ENCODE results near the gene KCNMA1. TPM values are rescaled to one million over a fixed set of nuclear protein-coding genes. Genes with fewer than 3 reads are reported as not detected.

Gene KCNMA1
- total RNA-seq, 3 donors from 2014 or later (not counting 1 experiment from before 2014, with no cell fraction given) = 0.40 to 1.8 (median 0.63) TPM

DNA sequence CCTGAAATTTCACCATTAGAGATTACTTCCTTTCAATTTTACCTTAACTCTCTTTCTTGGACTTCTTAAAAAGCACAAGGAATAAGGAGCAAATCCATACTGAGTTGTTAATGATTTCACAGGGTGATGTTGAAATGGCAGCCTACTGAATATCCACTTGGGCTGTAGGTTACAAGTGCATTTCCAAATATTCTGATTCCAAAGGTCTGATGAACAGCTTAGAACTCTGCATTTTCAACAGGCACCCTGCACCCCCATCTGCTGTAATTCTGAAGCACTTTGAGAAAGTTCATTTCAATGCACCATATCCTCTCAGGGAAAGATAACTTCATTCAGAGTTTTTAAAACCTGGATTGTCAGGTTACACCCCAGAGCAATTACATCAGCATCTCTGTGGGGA, 368.4 kb downstream of the KCNMA1 start:
- Histone ChIP-seq H3K27me3 (ENCODE audit: control insufficient read depth, insufficient read depth, low read length) (no peaks in the 10 kb centered on the region), H3K4me1 (ENCODE audit: control insufficient read depth, insufficient read depth, low read length) (peaks cover 16% of the 10 kb centered on the region), H3K27ac (ENCODE audit: low read length) (no peak overlapping the region), H3K4me3 (ENCODE audit: low read length) (no peak overlapping the region), H3K9me3 (ENCODE audit: control insufficient read depth, insufficient read depth, low read length) (no peaks in the 10 kb centered on the region), H3K36me3 (ENCODE audit: control insufficient read depth, insufficient read depth, low read length) (no peaks in the 10 kb centered on the region)
- TF ChIP-seq, protein P1, sequence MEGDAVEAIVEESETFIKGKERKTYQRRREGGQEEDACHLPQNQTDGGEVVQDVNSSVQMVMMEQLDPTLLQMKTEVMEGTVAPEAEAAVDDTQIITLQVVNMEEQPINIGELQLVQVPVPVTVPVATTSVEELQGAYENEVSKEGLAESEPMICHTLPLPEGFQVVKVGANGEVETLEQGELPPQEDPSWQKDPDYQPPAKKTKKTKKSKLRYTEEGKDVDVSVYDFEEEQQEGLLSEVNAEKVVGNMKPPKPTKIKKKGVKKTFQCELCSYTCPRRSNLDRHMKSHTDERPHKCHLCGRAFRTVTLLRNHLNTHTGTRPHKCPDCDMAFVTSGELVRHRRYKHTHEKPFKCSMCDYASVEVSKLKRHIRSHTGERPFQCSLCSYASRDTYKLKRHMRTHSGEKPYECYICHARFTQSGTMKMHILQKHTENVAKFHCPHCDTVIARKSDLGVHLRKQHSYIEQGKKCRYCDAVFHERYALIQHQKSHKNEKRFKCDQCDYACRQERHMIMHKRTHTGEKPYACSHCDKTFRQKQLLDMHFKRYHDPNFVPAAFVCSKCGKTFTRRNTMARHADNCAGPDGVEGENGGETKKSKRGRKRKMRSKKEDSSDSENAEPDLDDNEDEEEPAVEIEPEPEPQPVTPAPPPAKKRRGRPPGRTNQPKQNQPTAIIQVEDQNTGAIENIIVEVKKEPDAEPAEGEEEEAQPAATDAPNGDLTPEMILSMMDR (IDR thresholded peaks at IDR 0.05) = no peak
- H3K27ac Mint-ChIP-seq = no peak overlapping the region
- H3K27me3 Mint-ChIP-seq (ENCODE audit: low read depth in 2 of 2) = peaks cover 5 to 8% of the 10 kb centered on the region in 2 donors
- no peak for DNase-seq
- no peaks in the 10 kb centered on the region for H3K9me3 Mint-ChIP-seq
- peaks cover 20 to 30% of the 10 kb centered on the region in 2 donors for H3K4me1 Mint-ChIP-seq
- H3K4me3 Mint-ChIP-seq = no peak overlapping the region
- no peaks in the 10 kb centered on the region for H3K36me3 Mint-ChIP-seq
- intact Hi-C loops (cut with micrococcal nuclease) = no loop called here
- ATAC-seq = no peak

GRCh38 chr10:77268721-77269120, 368.9 kb downstream of the KCNMA1 start:
- intact Hi-C loops (cut with micrococcal nuclease) = no loop called here
- Histone ChIP-seq H3K27me3 (ENCODE audit: control insufficient read depth, insufficient read depth, low read length) (no peaks in the 10 kb centered on the region), H3K4me1 (ENCODE audit: control insufficient read depth, insufficient read depth, low read length) (peaks cover 20% of the 10 kb centered on the region), H3K27ac (ENCODE audit: low read length) (no peak overlapping the region), H3K36me3 (ENCODE audit: control insufficient read depth, insufficient read depth, low read length) (no peaks in the 10 kb centered on the region), H3K4me3 (ENCODE audit: low read length) (no peak overlapping the region), H3K9me3 (ENCODE audit: control insufficient read depth, insufficient read depth, low read length) (no peaks in the 10 kb centered on the region)
- ATAC-seq (no peak), DNase-seq (no peak)
- Mint-ChIP-seq H3K27me3 (ENCODE audit: low read depth in 2 of 2) (peaks cover 3 to 7% of the 10 kb centered on the region in 2 donors), H3K36me3 (no peaks in the 10 kb centered on the region), H3K4me3 (no peak overlapping the region), H3K4me1 (peaks cover 25 to 35% of the 10 kb centered on the region in 2 donors), H3K9me3 (no peaks in the 10 kb centered on the region), H3K27ac (no peak overlapping the region)
- 93% methylated on average over 4 of the region's 4 CpGs for WGBS (ENCODE audit: insufficient coverage)
- TF ChIP-seq, protein P1 (IDR thresholded peaks at IDR 0.05) = no peak

DNA sequence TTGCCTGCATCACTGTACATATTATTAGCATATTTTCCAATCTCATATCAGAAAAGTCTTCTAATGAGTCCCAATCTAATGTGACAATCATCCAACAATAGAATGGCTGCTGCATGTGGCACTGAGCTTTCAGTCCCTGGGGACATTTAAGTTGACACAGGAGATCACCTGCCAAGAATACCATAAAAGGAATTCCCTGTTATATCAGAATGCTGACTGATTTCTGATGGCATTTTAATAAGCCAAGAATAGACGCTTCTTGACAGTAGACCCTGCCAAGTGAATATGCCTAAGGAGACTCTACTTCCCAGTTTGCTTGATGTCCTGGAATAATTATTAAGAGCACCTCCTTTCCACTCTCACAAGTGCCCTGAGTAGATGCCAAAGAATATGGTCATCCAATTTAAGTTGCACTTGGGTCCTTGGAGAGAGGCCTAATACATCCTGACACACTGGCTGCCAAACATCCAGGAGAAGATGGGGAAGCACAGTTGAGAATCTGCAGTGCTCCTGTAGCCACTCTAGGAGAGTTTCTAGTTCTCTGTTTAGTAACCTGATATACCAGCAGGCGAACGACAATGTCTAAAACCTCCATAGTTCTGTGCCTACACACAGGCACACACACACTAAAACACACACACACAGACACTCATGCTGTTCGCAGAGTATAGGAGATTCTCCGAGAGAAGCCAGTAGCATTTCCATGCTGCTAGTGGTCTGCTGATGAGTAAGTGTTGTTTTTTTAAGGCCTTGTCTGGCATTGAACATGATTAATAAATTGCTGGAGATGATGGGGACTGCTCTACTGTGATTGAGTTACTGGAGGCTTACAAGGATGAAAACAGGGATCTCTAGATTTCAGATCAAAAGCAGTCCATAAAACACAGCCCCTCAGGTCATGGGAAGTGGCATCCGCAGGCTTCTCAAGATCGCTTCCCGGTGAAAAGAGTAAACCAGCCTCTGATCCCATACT, 369.6 kb downstream of the KCNMA1 start:
- Histone ChIP-seq H3K27ac (ENCODE audit: low read length) (no peak overlapping the region), H3K4me3 (ENCODE audit: low read length) (no peak overlapping the region), H3K9me3 (ENCODE audit: control insufficient read depth, insufficient read depth, low read length) (no peaks in the 10 kb centered on the region), H3K27me3 (ENCODE audit: control insufficient read depth, insufficient read depth, low read length) (no peaks in the 10 kb centered on the region), H3K36me3 (ENCODE audit: control insufficient read depth, insufficient read depth, low read length) (no peaks in the 10 kb centered on the region), H3K4me1 (ENCODE audit: control insufficient read depth, insufficient read depth, low read length) (peaks cover 27% of the 10 kb centered on the region)
- Mint-ChIP-seq H3K27ac (no peak overlapping the region), H3K9me3 (peaks cover 0 to 2% of the 10 kb centered on the region in 2 donors), H3K27me3 (ENCODE audit: low read depth in 2 of 2) (peaks cover 0 to 3% of the 10 kb centered on the region in 2 donors), H3K4me1 (peaks cover 32 to 42% of the 10 kb centered on the region in 2 donors), H3K36me3 (no peaks in the 10 kb centered on the region), H3K4me3 (no peak overlapping the region)
- intact Hi-C loops (cut with micrococcal nuclease) = no loop called here
- ATAC-seq (no peak), DNase-seq (no peak)
- 98% methylated on average over 8 of the region's 8 CpGs for WGBS (ENCODE audit: insufficient coverage)
- TF ChIP-seq, protein P1 (IDR thresholded peaks at IDR 0.05) = no peak
